Fibroblast of lung (primary cell): ENCODE data around the gene EFNB1.
"Not testable (repeated sequence)": the region's sequence is repeated elsewhere in the genome, so short reads cannot be mapped to it uniquely, and the experiment has no call there.

Experiments used
- CTCF ChIP-seq, 2 donors: IDR thresholded peaks in 1 of 2; conservative IDR thresholded peaks in 1 of 2; 1 replicate in 1 of 2; 2 replicates in 1 of 2; pipeline ENCODE4 v1.5.1; 2011 to 2012; ENCODE audit warnings: low read length in 2 of 2, control low read depth in 1 of 2, inconsistent platforms in 1 of 2, low read depth in 1 of 2, mild to moderate bottlenecking in 1 of 2
- EZH2 ChIP-seq: IDR thresholded peaks from 2 replicates; pipeline ENCODE4 v1.5.1; 2012; ENCODE audit warnings: low read length, control low read depth, mild to moderate bottlenecking; ENCODE audit errors: missing control alignments

GRCh38 chrX:68786581-68786980 lies 42.2 kb upstream of the EFNB1 start:
- not testable (repeated sequence) for TF ChIP-seq CTCF (conservative IDR thresholded peaks at IDR 0.05 in 1 of 2, IDR thresholded peaks at IDR 0.05 in 1 of 2; ENCODE audit: low read depth in 1 of 2, low read length in 2 of 2); EZH2
